Urothelium cell line (cell line): Measurements from ENCODE around the gene FNDC3B.

Source experiments
- DNase-seq: peaks from one replicate; pipeline ENCODE4 v3.0.0; 2011; ENCODE audit warnings: low spot score, mixed read lengths
- FAIRE-seq: peaks from 2 replicates; lab custom pipeline; 2011; peaks lifted over from hg19 to GRCh38; lab: Jason Lieb, UNC

The FNDC3B gene

GRCh38 chr3:172147113-172147818 is 107.9 kb downstream of the FNDC3B start:
- DNase-seq (no peak), FAIRE-seq (no peak)

GRCh38 chr3:172148241-172148640 is 108.9 kb downstream of the FNDC3B start:
- DNase-seq, result no peak
- FAIRE-seq, result no peak

- FAIRE-seq, result no peak
- DNase-seq, result no peak
Measured at GRCh38 chr3:172148702-172149565, 109.6 kb downstream of the FNDC3B start.

DNA sequence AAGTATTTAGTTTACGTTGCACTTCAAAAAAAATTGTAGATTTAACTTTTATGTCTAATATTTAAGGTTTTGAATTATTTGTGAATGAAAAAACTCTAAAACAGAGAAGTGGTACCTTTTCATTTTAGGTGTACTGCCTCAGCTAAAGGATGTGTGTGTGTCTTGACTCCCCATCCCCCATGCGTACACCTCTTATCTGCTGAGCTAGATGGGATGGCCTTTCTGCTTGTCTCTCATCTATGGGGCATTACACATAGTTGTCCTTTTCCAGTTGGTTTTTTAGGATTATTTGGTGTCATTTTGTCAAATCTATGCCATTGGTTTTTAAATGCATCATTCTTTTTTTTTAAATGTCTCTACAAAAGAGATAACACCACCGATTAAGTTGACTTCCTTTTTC is 110.9 kb downstream of the FNDC3B start:
- no peak for FAIRE-seq
- no peak for DNase-seq

- no peak for FAIRE-seq
- DNase-seq, result no peak
Measured at GRCh38 chr3:172150913-172151650, 111.7 kb downstream of the FNDC3B start.

- FAIRE-seq, result no peak
- no peak for DNase-seq
Measured at GRCh38 chr3:172151651-172152649, 112.6 kb downstream of the FNDC3B start.

DNA sequence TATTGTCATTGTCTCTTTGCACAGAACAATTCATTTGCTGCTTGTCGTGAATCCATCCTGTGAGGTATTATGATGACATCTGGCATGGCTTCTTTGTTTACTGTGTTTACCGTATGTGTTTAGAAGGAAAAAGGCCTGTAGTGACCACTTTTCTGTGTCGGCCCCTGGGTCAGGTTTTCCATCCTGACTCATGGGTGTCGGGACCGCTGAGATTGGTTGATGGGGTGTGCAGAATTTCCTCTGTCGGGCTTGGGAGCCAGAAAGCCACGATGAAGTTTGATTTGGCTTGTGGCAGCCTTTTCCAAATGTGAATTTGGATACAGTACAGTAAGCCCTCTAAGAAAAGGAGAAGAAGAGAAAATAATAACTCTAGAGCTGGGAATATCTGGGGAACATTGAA is 113.5 kb downstream of the FNDC3B start:
- DNase-seq, result no peak
- FAIRE-seq, result no peak

DNA sequence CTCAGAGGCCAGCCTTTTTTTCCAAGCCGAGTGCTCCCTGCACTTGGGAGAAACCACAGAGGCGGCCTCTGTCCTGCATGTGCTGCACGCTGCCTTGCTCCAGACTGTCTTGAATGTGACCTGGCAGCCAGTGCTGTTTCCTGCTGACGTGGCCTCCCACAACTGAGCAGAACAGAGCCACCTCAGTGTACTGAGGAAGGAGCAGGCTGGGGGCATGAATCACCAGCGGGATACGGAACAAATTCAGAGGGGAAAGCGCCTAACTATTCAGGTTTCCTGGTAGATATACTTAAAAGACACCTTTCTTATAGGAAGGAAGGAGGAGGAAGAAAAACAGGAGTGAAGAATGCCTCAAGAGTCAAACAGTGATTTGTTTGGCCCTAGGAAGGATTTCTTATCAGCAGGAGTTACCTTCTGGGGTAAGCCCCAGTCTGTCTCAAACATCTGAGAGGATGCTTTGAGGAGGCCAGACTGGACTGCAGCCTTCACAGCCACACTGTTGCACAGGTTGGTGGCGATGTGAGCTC is 114.0 kb downstream of the FNDC3B start:
- FAIRE-seq (no peak), DNase-seq (peak; percentile 86)

DNA sequence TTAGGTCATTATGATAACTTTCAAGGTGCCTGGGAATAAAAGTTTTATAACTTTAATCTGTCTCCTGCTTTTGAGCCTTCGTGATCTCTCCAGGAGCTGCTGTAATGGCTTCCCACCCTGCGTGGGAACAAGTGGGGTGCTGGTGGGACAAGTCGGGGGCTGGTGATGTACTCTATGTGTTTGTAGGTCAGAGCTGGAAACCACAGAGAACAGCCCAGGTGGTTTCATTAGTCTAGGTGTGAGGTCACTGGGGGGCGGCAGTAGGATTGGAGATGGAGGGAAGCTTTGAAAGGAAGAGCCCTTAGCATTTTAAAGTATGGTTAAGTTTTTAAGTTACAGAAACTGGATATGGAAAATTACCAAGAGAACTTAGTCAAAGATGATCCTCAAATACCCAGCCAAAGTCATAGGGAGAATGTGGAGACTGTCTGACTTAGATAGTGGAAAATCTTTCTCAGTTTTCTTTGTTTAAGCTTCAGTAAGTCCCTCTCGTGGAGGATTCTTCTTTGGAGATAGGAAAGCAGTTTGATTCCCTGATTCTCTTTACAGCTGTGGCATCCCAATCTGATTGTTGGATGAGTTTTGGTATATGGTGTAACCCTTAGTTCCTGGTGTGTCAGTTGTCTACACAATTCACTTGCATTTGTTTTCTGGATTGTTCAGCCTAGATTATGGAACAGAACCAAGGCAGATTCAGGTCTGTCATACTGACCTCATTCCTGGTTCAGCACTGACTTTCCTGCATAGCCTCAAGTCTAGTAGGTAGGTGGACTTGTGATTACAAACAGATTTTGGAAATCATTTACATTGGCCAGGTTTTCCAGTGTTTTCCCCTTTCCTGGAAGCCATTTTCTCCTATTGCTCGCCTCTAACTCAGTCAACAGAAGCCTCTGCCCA is 115.6 kb downstream of the FNDC3B start:
- DNase-seq, result no peak
- FAIRE-seq, result no peak

GRCh38 chr3:172155897-172156585 is 116.7 kb downstream of the FNDC3B start:
- FAIRE-seq, result no peak
- no peak for DNase-seq

DNA sequence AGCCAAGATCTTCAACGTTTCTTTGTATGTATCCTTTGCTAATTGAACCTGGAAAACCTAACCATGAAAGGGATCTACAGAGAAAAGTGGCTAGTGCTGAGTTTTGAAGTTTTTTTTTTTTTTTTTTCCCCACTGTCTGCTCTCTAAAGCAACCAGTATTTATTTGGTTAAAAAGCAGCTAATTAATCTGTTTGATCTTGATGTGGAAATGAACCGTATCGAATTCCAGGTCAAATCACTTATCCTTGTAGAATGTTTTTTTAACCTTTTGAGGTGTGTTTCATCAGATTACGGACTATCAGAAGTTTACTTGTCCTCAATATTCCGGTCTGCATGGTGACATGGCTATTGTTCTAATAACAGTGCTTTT is 117.2 kb downstream of the FNDC3B start:
- DNase-seq (no peak), FAIRE-seq (no peak)

- DNase-seq, result no peak
- FAIRE-seq, result no peak
Measured at GRCh38 chr3:172157564-172158258, 118.3 kb downstream of the FNDC3B start.

- FAIRE-seq (no peak), DNase-seq (no peak)
Measured at GRCh38 chr3:172158741-172159140, 119.4 kb downstream of the FNDC3B start.

GRCh38 chr3:172159376-172159775 is 120.0 kb downstream of the FNDC3B start:
- FAIRE-seq (no peak), DNase-seq (no peak)

GRCh38 chr3:172159962-172160538 is 120.7 kb downstream of the FNDC3B start:
- FAIRE-seq (no peak), DNase-seq (no peak)

- DNase-seq (no peak), FAIRE-seq (no peak)
Measured at GRCh38 chr3:172161133-172161789, 121.9 kb downstream of the FNDC3B start.

DNA sequence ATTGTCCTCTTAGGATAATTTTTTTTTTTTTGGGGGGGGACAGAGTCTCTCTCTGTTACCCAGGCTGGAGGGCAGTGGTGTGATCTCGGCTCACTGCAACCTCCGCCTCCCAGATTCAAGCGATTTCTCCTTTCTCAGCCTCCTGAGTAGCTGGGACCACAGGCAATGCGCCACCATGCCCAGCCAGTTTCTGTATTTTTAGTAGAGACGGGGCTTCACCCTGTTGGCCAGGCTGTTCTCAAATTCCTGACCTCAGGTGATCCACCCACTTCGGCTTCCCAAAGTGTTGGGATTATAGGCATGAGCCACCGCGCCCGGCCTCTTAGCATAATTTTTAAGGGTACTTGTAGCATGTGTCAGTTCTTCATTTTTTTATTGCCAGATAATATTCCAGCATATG is 122.6 kb downstream of the FNDC3B start:
- FAIRE-seq (no peak), DNase-seq (no peak)
